ENCODE measurements around the gene ETS1. TPM values are rescaled to one million over a fixed set of nuclear protein-coding genes. Genes with fewer than 3 reads are reported as not detected.
"Not testable (repeated sequence)": the region's sequence is repeated elsewhere in the genome, so short reads cannot be mapped to it uniquely, and the experiment has no call there.

ETS1 gene
- total RNA-seq, 1 donor from 2014 or later, result 0.54 TPM

- H3K79me2 ChIP-seq (ENCODE audit: low read depth), result no peaks in the 10 kb centered on the region
- no peak overlapping the region for H3K27ac Mint-ChIP-seq
- H3F3A ChIP-seq (ENCODE audit: low read depth), result no peaks in the 10 kb centered on the region
- H3K27me3 ChIP-seq, result no peaks in the 10 kb centered on the region
- H3K4me2 ChIP-seq, result no peak overlapping the region
- H3K4me1 Mint-ChIP-seq, result peaks cover 6% of the 10 kb centered on the region
- no peak overlapping the region for H3K27ac ChIP-seq
- peaks cover 4% of the 10 kb centered on the region for H3K4me1 ChIP-seq
- H3K36me3 Mint-ChIP-seq, result no peaks in the 10 kb centered on the region
- H3K36me3 ChIP-seq, result no peaks in the 10 kb centered on the region
- H3K9ac ChIP-seq, result no peak overlapping the region
- H3K4me3 ChIP-seq, result no peak overlapping the region
- H2AFZ ChIP-seq (replicated peaks), result peak overlapping the region; percentile 12
- no peaks in the 10 kb centered on the region for H3K9me3 ChIP-seq (ENCODE audit: low read depth)
- H3K4me3 Mint-ChIP-seq, result no peak overlapping the region
- peaks cover 3% of the 10 kb centered on the region for H3K9me3 Mint-ChIP-seq
- DNase-seq (ENCODE audit: low spot score), result no peak
- H4K20me1 ChIP-seq (ENCODE audit: low read depth), result no peaks in the 10 kb centered on the region
- peaks cover 4% of the 10 kb centered on the region for H3K27me3 Mint-ChIP-seq (ENCODE audit: insufficient read depth, low read depth)
- TF ChIP-seq CTCF (IDR thresholded peaks at IDR 0.05) (no peak), EZH2 (IDR thresholded peaks at IDR 0.05) (no peak), EZH2phosphoT487 (IDR thresholded peaks at IDR 0.05) (no peak)
Measured at GRCh38 chr11:128448981-128449713, 138.2 kb downstream of the ETS1 start.

- Mint-ChIP-seq H3K27ac (no peak overlapping the region), H3K9me3 (peaks cover 3% of the 10 kb centered on the region), H3K4me3 (no peak overlapping the region), H3K27me3 (ENCODE audit: insufficient read depth, low read depth) (peaks cover 4% of the 10 kb centered on the region), H3K36me3 (no peaks in the 10 kb centered on the region), H3K4me1 (peaks cover 6% of the 10 kb centered on the region)
- no peaks in the 10 kb centered on the region for H4K20me1 ChIP-seq (ENCODE audit: low read depth)
- DNase-seq (ENCODE audit: low spot score), result no peak
- no peak for TF ChIP-seq EZH2phosphoT487 (IDR thresholded peaks at IDR 0.05)
- no peak for TF ChIP-seq EZH2 (IDR thresholded peaks at IDR 0.05)
- TF ChIP-seq CTCF (IDR thresholded peaks at IDR 0.05), result no peak
- no peak overlapping the region for H3K27ac ChIP-seq
- H3K4me1 ChIP-seq, result peaks cover 4% of the 10 kb centered on the region
- no peak overlapping the region for H3K4me2 ChIP-seq
- H2AFZ ChIP-seq (replicated peaks), result peak overlapping the region; percentile 12
- H3K9me3 ChIP-seq (ENCODE audit: low read depth), result no peaks in the 10 kb centered on the region
- no peaks in the 10 kb centered on the region for H3K79me2 ChIP-seq (ENCODE audit: low read depth)
- no peak overlapping the region for H3K9ac ChIP-seq
- no peaks in the 10 kb centered on the region for H3K36me3 ChIP-seq
- H3K4me3 ChIP-seq, result no peak overlapping the region
- H3K27me3 ChIP-seq, result no peaks in the 10 kb centered on the region
- no peaks in the 10 kb centered on the region for H3F3A ChIP-seq (ENCODE audit: low read depth)
Measured at GRCh38 chr11:128448200-128448886, 139.0 kb downstream of the ETS1 start.

GRCh38 chr11:128447233-128447632 lies 140.1 kb downstream of the ETS1 start:
- H3K4me2 ChIP-seq, result no peak overlapping the region
- no peaks in the 10 kb centered on the region for H4K20me1 ChIP-seq (ENCODE audit: low read depth)
- no peaks in the 10 kb centered on the region for H3K79me2 ChIP-seq (ENCODE audit: low read depth)
- H3K27ac ChIP-seq, result no peak overlapping the region
- no peak overlapping the region for H3K4me3 ChIP-seq
- DNase-seq (ENCODE audit: low spot score), result no peak
- H3K4me1 ChIP-seq, result peaks cover 4% of the 10 kb centered on the region
- no peaks in the 10 kb centered on the region for H3K36me3 ChIP-seq
- no peaks in the 10 kb centered on the region for H3K27me3 ChIP-seq
- H3F3A ChIP-seq (ENCODE audit: low read depth), result no peaks in the 10 kb centered on the region
- Mint-ChIP-seq H3K4me1 (peaks cover 6% of the 10 kb centered on the region), H3K4me3 (no peak overlapping the region), H3K27me3 (ENCODE audit: insufficient read depth, low read depth) (peaks cover 4% of the 10 kb centered on the region), H3K9me3 (peaks cover 3% of the 10 kb centered on the region), H3K36me3 (no peaks in the 10 kb centered on the region), H3K27ac (no peak overlapping the region)
- no peaks in the 10 kb centered on the region for H3K9me3 ChIP-seq (ENCODE audit: low read depth)
- TF ChIP-seq EZH2 (IDR thresholded peaks at IDR 0.05) (no peak), EZH2phosphoT487 (IDR thresholded peaks at IDR 0.05) (no peak), CTCF (IDR thresholded peaks at IDR 0.05) (no peak)
- H3K9ac ChIP-seq, result no peak overlapping the region
- H2AFZ ChIP-seq (replicated peaks), result no peak overlapping the region

GRCh38 chr11:128445921-128446320 lies 141.4 kb downstream of the ETS1 start:
- H3K9ac ChIP-seq; H3K4me3 Mint-ChIP-seq; H2AFZ ChIP-seq (replicated peaks); H3K27ac ChIP-seq; H4K20me1 ChIP-seq (ENCODE audit: low read depth); H3K79me2 ChIP-seq (ENCODE audit: low read depth); H3K4me1 Mint-ChIP-seq; H3K27ac Mint-ChIP-seq; H3K4me3 ChIP-seq; H3K4me1 ChIP-seq; H3K4me2 ChIP-seq; H3K36me3 Mint-ChIP-seq; H3K27me3 ChIP-seq; H3K9me3 Mint-ChIP-seq; H3K27me3 Mint-ChIP-seq (ENCODE audit: insufficient read depth, low read depth); H3F3A ChIP-seq (ENCODE audit: low read depth); H3K36me3 ChIP-seq; H3K9me3 ChIP-seq (ENCODE audit: low read depth); DNase-seq (ENCODE audit: low spot score): not testable (repeated sequence)
